Measurements from ENCODE around the gene CAMK1D. TPM values are rescaled to one million over a fixed set of nuclear protein-coding genes. Genes with fewer than 3 reads are reported as not detected.

CAMK1D gene
- total RNA-seq, 1 donor from 2014 or later, result 1.0 TPM

DNA sequence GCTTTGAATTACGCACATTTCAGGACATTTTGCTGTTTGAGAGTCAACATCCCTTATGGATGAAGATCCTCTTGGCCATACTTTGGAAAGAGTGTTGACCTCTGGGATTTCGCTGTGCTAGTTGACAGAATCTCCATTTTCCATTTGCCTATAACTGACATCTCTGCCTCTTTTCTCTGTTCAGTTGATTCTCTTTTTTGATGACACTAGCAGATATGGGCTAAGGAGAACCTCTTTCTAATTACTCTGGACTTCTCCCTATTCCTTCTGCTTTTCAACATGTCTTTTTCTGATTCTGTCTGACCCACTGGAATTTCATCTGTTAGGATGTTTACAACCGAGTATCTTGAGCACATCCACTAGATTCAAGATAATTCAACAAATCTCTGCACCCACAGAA lies 311.5 kb downstream of the CAMK1D start:
- TF ChIP-seq CTCF (conservative IDR thresholded peaks at IDR 0.05; ENCODE audit: low read depth, low read length), result no peak
- no peak for DNase-seq (ENCODE audit: low read depth)
- no peak overlapping the region for H3K4me3 ChIP-seq (ENCODE audit: low read depth, low read length)

GRCh38 chr10:12661671-12662070 lies 312.3 kb downstream of the CAMK1D start:
- no peak for TF ChIP-seq CTCF (conservative IDR thresholded peaks at IDR 0.05; ENCODE audit: low read depth, low read length)
- DNase-seq (ENCODE audit: low read depth), result no peak
- H3K4me3 ChIP-seq (ENCODE audit: low read depth, low read length), result no peak overlapping the region

GRCh38 chr10:12663863-12664262 lies 314.5 kb downstream of the CAMK1D start:
- DNase-seq (ENCODE audit: low read depth), result no peak
- no peak overlapping the region for H3K4me3 ChIP-seq (ENCODE audit: low read depth, low read length)
- TF ChIP-seq CTCF (conservative IDR thresholded peaks at IDR 0.05; ENCODE audit: low read depth, low read length), result no peak

GRCh38 chr10:12665501-12665900 lies 316.2 kb downstream of the CAMK1D start:
- no peak for TF ChIP-seq CTCF (conservative IDR thresholded peaks at IDR 0.05; ENCODE audit: low read depth, low read length)
- H3K4me3 ChIP-seq (ENCODE audit: low read depth, low read length), result no peak overlapping the region
- DNase-seq (ENCODE audit: low read depth), result no peak

GRCh38 chr10:12667052-12667451 lies 317.7 kb downstream of the CAMK1D start:
- DNase-seq (ENCODE audit: low read depth), result no peak
- no peak for TF ChIP-seq CTCF (conservative IDR thresholded peaks at IDR 0.05; ENCODE audit: low read depth, low read length)
- no peak overlapping the region for H3K4me3 ChIP-seq (ENCODE audit: low read depth, low read length)

- TF ChIP-seq CTCF (conservative IDR thresholded peaks at IDR 0.05; ENCODE audit: low read depth, low read length), result no peak
- no peak overlapping the region for H3K4me3 ChIP-seq (ENCODE audit: low read depth, low read length)
- DNase-seq (ENCODE audit: low read depth), result no peak
These were observed 319.3 kb downstream of the CAMK1D start for GRCh38 chr10:12668634-12669033.

DNA sequence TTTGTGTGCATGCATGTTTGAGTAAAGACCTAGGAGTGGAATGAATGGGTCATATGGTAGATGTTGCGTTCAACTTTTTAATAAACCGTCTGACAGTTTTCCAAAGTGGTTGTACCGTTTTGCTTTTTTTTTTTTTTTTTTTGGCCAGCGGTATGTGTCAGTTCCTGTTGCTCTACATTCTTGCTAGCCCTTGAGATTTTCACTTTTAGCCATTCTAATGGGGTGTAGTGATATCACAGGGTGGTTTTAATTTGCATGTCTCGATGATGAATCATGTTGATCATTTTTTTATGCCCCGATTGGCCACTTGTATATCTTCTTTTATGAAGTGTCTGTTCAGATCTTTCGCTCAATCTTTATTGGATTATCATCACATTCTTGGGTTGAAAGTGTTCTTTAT lies 320.7 kb downstream of the CAMK1D start:
- no peak for DNase-seq (ENCODE audit: low read depth)
- TF ChIP-seq CTCF (conservative IDR thresholded peaks at IDR 0.05; ENCODE audit: low read depth, low read length), result no peak
- H3K4me3 ChIP-seq (ENCODE audit: low read depth, low read length), result no peak overlapping the region

All from epithelial cell of proximal tubule (primary cell).